HCT116 (cell line): ENCODE data around the gene SSTR5. TPM values are rescaled to one million over a fixed set of nuclear protein-coding genes. Genes with fewer than 3 reads are reported as not detected.

Experiments used
- ATAC-seq: fragments of 200-7000 bp; cut with Tn5 transposase; 2 replicates; pipeline ENCODE4 v1.9.1; 2020; ENCODE audit warnings: mild to moderate bottlenecking, moderate library complexity
- BruUV-seq: library from RNA; stranded (reverse); fragments of 400-500 nt; replicated peaks from 2 replicates; lab custom pipeline; 2021; lab: Mats Ljungman, UMichigan
- CTCF ChIA-PET: fragments of 300-600 bp; sonication (Branson Sonifier 250); formaldehyde crosslinking; loops from one replicate; lab custom pipeline; 2021; ENCODE audit warnings: antibody characterized with exemption; lab: Charles Lee
- POLR2A ChIA-PET: fragments of 300-600, 350-600 bp; sonication (Branson Sonifier 250); formaldehyde crosslinking; loops from one replicate; lab custom pipeline; 2021; ENCODE audit warnings: antibody characterized with exemption; lab: Charles Lee
- RAD21 ChIA-PET, 2 experiments: fragments of 300-600 bp; sonication (Branson Sonifier 250); formaldehyde crosslinking; loops; one replicate each; lab custom pipeline; 2023; ENCODE audit warnings: low total read pairs in 2 of 2; ENCODE audit not compliant: uncharacterized antibody in 2 of 2, unreplicated experiment in 2 of 2, low non-redundant PET in 1 of 2; lab: Charles Lee
- DNase-seq: peaks from one replicate; pipeline ENCODE4 v3.0.0-alpha.2; 2010; ENCODE audit warnings: low read depth, low spot score
- H2AFZ ChIP-seq: fragments of 200-600 bp; shearing (Covaris generic), sonication (generic); 2 replicates; pipeline ENCODE4 v1.6.1; 2017; ENCODE audit warnings: low read depth, mixed run types, mixed read lengths, antibody characterized with exemption, low read length; ENCODE audit not compliant: poor library complexity, severe bottlenecking
- H3K27ac ChIP-seq: 2 replicates; pipeline ENCODE4 v1.5.1; 2012; ENCODE audit warnings: low read depth, low read length
- H3K27me3 ChIP-seq: fragments of 200-600 bp; sonication (generic); 2 replicates; pipeline ENCODE4 v1.6.1; 2016; ENCODE audit warnings: mixed run types, low read length, mixed read lengths; ENCODE audit not compliant: insufficient read depth
- H3K36me3 ChIP-seq, 2 experiments: fragments of 200-500 bp in 1 of 2; fragments of 200-600 bp in 1 of 2; sonication (Bioruptor generic) in 1 of 2; sonication (generic) in 1 of 2; 2 replicates each; pipeline versions ENCODE4 v1.5.1 to v1.6.1; 2014 to 2016; ENCODE audit warnings: low read length in 2 of 2, inconsistent platforms in 1 of 2, mixed read lengths in 1 of 2, mixed run types in 1 of 2; ENCODE audit not compliant: insufficient read depth in 2 of 2, control insufficient read depth in 1 of 2
- H3K4me1 ChIP-seq, 2 experiments: fragments of 200-600 bp in 1 of 2; sonication (generic) in 1 of 2; 2 replicates each; pipeline versions ENCODE4 v1.5.1 to v1.6.1; 2012 to 2017; ENCODE audit warnings: low read length in 2 of 2, inconsistent platforms in 1 of 2, mild to moderate bottlenecking in 1 of 2, mixed read lengths in 1 of 2, mixed run types in 1 of 2, moderate library complexity in 1 of 2; ENCODE audit not compliant: insufficient read depth in 2 of 2, control insufficient read depth in 1 of 2
- H3K4me2 ChIP-seq: fragments of 200-600 bp; sonication (generic); 2 replicates; pipeline ENCODE4 v1.6.1; 2017; ENCODE audit warnings: mixed run types, low read length, mixed read lengths
- H3K4me3 ChIP-seq, 2 experiments: fragments of 200-600 bp in 1 of 2; sonication (generic) in 1 of 2; replicated peaks in 1 of 2; 2 replicates each; pipeline ENCODE4 v1.5.1; 2011 to 2016; ENCODE audit warnings: low read length in 2 of 2, control low read depth in 1 of 2, low read depth in 1 of 2, mild to moderate bottlenecking in 1 of 2, mixed read lengths in 1 of 2, mixed run types in 1 of 2
- H3K79me2 ChIP-seq: fragments of 200-600 bp; sonication (generic); 2 replicates; pipeline ENCODE4 v1.6.1; 2017; ENCODE audit warnings: mild to moderate bottlenecking, mixed run types, low read length, moderate library complexity, mixed read lengths; ENCODE audit not compliant: insufficient read depth
- H3K9ac ChIP-seq: fragments of 200-600 bp; sonication (generic); 2 replicates; pipeline ENCODE4 v1.6.1; 2016; ENCODE audit warnings: low read length, mixed read lengths
- H3K9me2 ChIP-seq: fragments of 200-600 bp; sonication (generic), shearing (Covaris generic); 2 replicates; pipeline ENCODE4 v1.6.1; 2017; ENCODE audit warnings: mixed run types, mild to moderate bottlenecking, moderate library complexity; ENCODE audit not compliant: insufficient read depth
- H3K9me3 ChIP-seq, 2 experiments: fragments of 200-500 bp in 1 of 2; fragments of 200-600 bp in 1 of 2; sonication (Bioruptor generic) in 1 of 2; sonication (generic) in 1 of 2; 2 replicates each; pipeline ENCODE4 v1.6.1; 2014 to 2017; ENCODE audit warnings: low read length in 2 of 2, mixed read lengths in 2 of 2, inconsistent platforms in 1 of 2, low read depth in 1 of 2, mild to moderate bottlenecking in 1 of 2, mixed run types in 1 of 2, moderate library complexity in 1 of 2; ENCODE audit not compliant: control insufficient read depth in 1 of 2, insufficient read depth in 1 of 2
- H4K20me1 ChIP-seq: fragments of 200-600 bp; sonication (generic), shearing (Covaris generic); 2 replicates; pipeline ENCODE4 v1.6.1; 2017; ENCODE audit warnings: mixed run types, mild to moderate bottlenecking, moderate library complexity; ENCODE audit not compliant: insufficient read depth
- CBX3 ChIP-seq: IDR thresholded peaks from 2 replicates; pipeline ENCODE4 v1.6.1; 2012; ENCODE audit warnings: low read depth
- CEBPB ChIP-seq: IDR thresholded peaks from 2 replicates; pipeline ENCODE4 v1.6.1; 2012; ENCODE audit warnings: low read depth
- CTCF ChIP-seq, 3 experiments: fragments of 200-600 bp in 1 of 3; sonication (generic) in 1 of 3; IDR thresholded peaks in 2 of 3; conservative IDR thresholded peaks in 1 of 3; 2 replicates each; pipeline ENCODE4 v1.5.1; 2012 to 2017; ENCODE audit warnings: low read depth in 2 of 3, low read length in 2 of 3, antibody characterized with exemption in 1 of 3, borderline replicate concordance in 1 of 3, control low read depth in 1 of 3, mild to moderate bottlenecking in 1 of 3, mixed read lengths in 1 of 3, mixed run types in 1 of 3, moderate library complexity in 1 of 3; ENCODE audit not compliant: insufficient read depth in 1 of 3
- EGR1 ChIP-seq: IDR thresholded peaks from 2 replicates; pipeline ENCODE4 v1.6.1; 2012; ENCODE audit warnings: low read depth
- ELF1 ChIP-seq: IDR thresholded peaks from 2 replicates; pipeline ENCODE4 v1.6.1; 2012; ENCODE audit warnings: low read depth, borderline replicate concordance
- EZH2phosphoT487 ChIP-seq: fragments of 200-600 bp; IDR thresholded peaks from 2 replicates; pipeline ENCODE4 v1.6.1; 2018; ENCODE audit warnings: antibody characterized with exemption, borderline replicate concordance
- MAX ChIP-seq: IDR thresholded peaks from 2 replicates; pipeline ENCODE4 v1.6.1; 2012
- POLR2A ChIP-seq: IDR thresholded peaks from 2 replicates; pipeline ENCODE4 v1.7.0; 2011; ENCODE audit warnings: borderline replicate concordance; ENCODE audit not compliant: insufficient read depth, insufficient read length; ENCODE audit errors: extremely low read depth
- REST ChIP-seq: IDR thresholded peaks from 2 replicates; pipeline ENCODE4 v1.6.1; 2012; ENCODE audit warnings: low read depth
- YY1 ChIP-seq: IDR thresholded peaks from 2 replicates; pipeline ENCODE4 v1.6.1; 2011; ENCODE audit warnings: low read length, low read depth, moderate library complexity, mild to moderate bottlenecking; ENCODE audit not compliant: insufficient replicate concordance; ENCODE audit errors: extremely low read depth
- intact Hi-C: fragments of 100-400 bp; cut with micrococcal nuclease; formaldehyde crosslinking; loops from 2 replicates; pipeline ENCODE4 v1.10.0; 2022
- total RNA-seq: library from RNA; stranded (reverse); gene quantifications from one replicate; pipeline ENCODE4 v1.2.1, GENCODE V29; 2021; ENCODE audit not compliant: unreplicated experiment

The SSTR5 gene
- total RNA-seq, 1 experiment from 2014 or later = 7.2 TPM

- no peak overlapping the region for H2AFZ ChIP-seq
- ChIA-PET POLR2A (interaction anchor here (1.7 kb wide), 1 partner anchor 367 kb away, joined by 3 read pairs; no protein-coding TSS in a partner anchor), CTCF (interaction anchor here (1.2 kb wide), 1 partner anchor 31 kb away, joined by 3 read pairs; no protein-coding TSS in a partner anchor), RAD21 (no interaction called here)
- peak overlapping the region; percentile 100 for H3K4me2 ChIP-seq
- H3K9me2 ChIP-seq = no peaks in the 10 kb centered on the region
- H3K27me3 ChIP-seq = no peaks in the 10 kb centered on the region
- TF ChIP-seq MAX = no peak
- no peak for TF ChIP-seq EZH2phosphoT487
- no peak for TF ChIP-seq ELF1
- no peak for TF ChIP-seq CEBPB
- no peak for TF ChIP-seq EGR1
- TF ChIP-seq POLR2A = no peak
- no peak for TF ChIP-seq CTCF (IDR thresholded peaks at IDR 0.05 in 2 of 3, conservative IDR thresholded peaks at IDR 0.05 in 1 of 3; ENCODE audit: borderline replicate concordance in 1 of 3, insufficient read depth in 1 of 3, low read depth in 2 of 3, low read length in 2 of 3)
- no peak for TF ChIP-seq CBX3
- TF ChIP-seq YY1 = no peak
- TF ChIP-seq REST = no peak
- H3K4me1 ChIP-seq = peaks cover 65 to 95% of the 10 kb centered on the region in 2 experiments
- ATAC-seq = no peak
- H3K36me3 ChIP-seq = peaks cover 0 to 15% of the 10 kb centered on the region in 2 experiments; a peak in 1 of 4 replicates
- H3K27ac ChIP-seq = peak overlapping the region; percentile 100
- intact Hi-C loops = no loop called here
- peak overlapping the region in 1 of 2 experiments; percentile 38; a peak in 1 of 4 replicates for H3K4me3 ChIP-seq
- no peaks in the 10 kb centered on the region for H4K20me1 ChIP-seq
- peak overlapping the region; percentile 98 for H3K9ac ChIP-seq
- DNase-seq = no peak
- peaks cover 24% of the 10 kb centered on the region for H3K79me2 ChIP-seq
- BruUV-seq = no TSS peak
- peaks cover 0 to 6% of the 10 kb centered on the region in 2 experiments; a peak in 1 of 4 replicates for H3K9me3 ChIP-seq
Observed at GRCh38 chr16:1088295-1089170, 16.0 kb downstream of the SSTR5 start.
